Measurements from ENCODE around the gene TGFB3. TPM values are rescaled to one million over a fixed set of nuclear protein-coding genes. Genes with fewer than 3 reads are reported as not detected.
"Not testable (repeated sequence)": the region's sequence is repeated elsewhere in the genome, so short reads cannot be mapped to it uniquely, and the experiment has no call there.

Gene TGFB3
- total and polyA plus RNA-seq, 9 donors = 59.6 to 132 (median 106) TPM

- DNase-seq = no peak
- Histone ChIP-seq H3K9me3 (replicated peaks; ENCODE audit: control insufficient read depth, low read depth, low read length) (no peaks in the 10 kb centered on the region), H3K4me1 (ENCODE audit: control insufficient read depth, insufficient read depth, low read length) (peaks cover 6% of the 10 kb centered on the region), H3K4me3 (ENCODE audit: low read length) (no peak overlapping the region), H3K27ac (ENCODE audit: low read length) (peak overlapping the region; percentile 17), H3K27me3 (ENCODE audit: control insufficient read depth, insufficient read depth, low read length) (no peaks in the 10 kb centered on the region), H3K36me3 (ENCODE audit: control insufficient read depth, insufficient read depth, low read length) (peaks cover 2% of the 10 kb centered on the region)
- no CpG with 5 or more reads among the region's 2 CpGs for WGBS (ENCODE audit: insufficient coverage)
Observed at GRCh38 chr14:75934998-75935628, 46.7 kb downstream of the TGFB3 start.

GRCh38 chr14:75933712-75934296, 48.0 kb downstream of the TGFB3 start:
- no peak overlapping the region for H3K4me3 ChIP-seq (ENCODE audit: low read length)
- H3K27ac ChIP-seq (ENCODE audit: low read length) = no peak overlapping the region
- peaks cover 2% of the 10 kb centered on the region for H3K36me3 ChIP-seq (ENCODE audit: control insufficient read depth, insufficient read depth, low read length)
- peaks cover 8% of the 10 kb centered on the region for H3K4me1 ChIP-seq (ENCODE audit: control insufficient read depth, insufficient read depth, low read length)
- H3K27me3 ChIP-seq (ENCODE audit: control insufficient read depth, insufficient read depth, low read length) = no peaks in the 10 kb centered on the region
- no peak for DNase-seq
- no peaks in the 10 kb centered on the region for H3K9me3 ChIP-seq (replicated peaks; ENCODE audit: control insufficient read depth, low read depth, low read length)
- 50% methylated on average over 2 of the region's 2 CpGs for WGBS (ENCODE audit: insufficient coverage)

GRCh38 chr14:75928690-75929181, 53.1 kb downstream of the TGFB3 start:
- Histone ChIP-seq H3K9me3 (replicated peaks; ENCODE audit: control insufficient read depth, low read depth, low read length) (no peaks in the 10 kb centered on the region), H3K4me1 (ENCODE audit: control insufficient read depth, insufficient read depth, low read length) (peaks cover 12% of the 10 kb centered on the region), H3K27me3 (ENCODE audit: control insufficient read depth, insufficient read depth, low read length) (no peaks in the 10 kb centered on the region), H3K36me3 (ENCODE audit: control insufficient read depth, insufficient read depth, low read length) (peaks cover 2% of the 10 kb centered on the region), H3K4me3 (ENCODE audit: low read length) (peak overlapping the region; percentile 19), H3K27ac (ENCODE audit: low read length) (peak overlapping the region; percentile 65)
- peak; percentile 79 for DNase-seq
- 89% methylated on average over 1 of the region's 5 CpGs for WGBS (ENCODE audit: insufficient coverage)

- H3K27ac ChIP-seq (ENCODE audit: low read length) = peak overlapping the region; percentile 51
- 65% methylated on average over 4 of the region's 6 CpGs for WGBS (ENCODE audit: insufficient coverage)
Observed at GRCh38 chr14:75927564-75928087, 54.2 kb downstream of the TGFB3 start.

GRCh38 chr14:75926431-75927115, 55.2 kb downstream of the TGFB3 start:
- DNase-seq = peak; percentile 47
- H3K36me3 ChIP-seq (ENCODE audit: control insufficient read depth, insufficient read depth, low read length) = no peaks in the 10 kb centered on the region
- no peak overlapping the region for H3K27ac ChIP-seq (ENCODE audit: low read length)
- 72% methylated on average over 2 of the region's 4 CpGs for WGBS (ENCODE audit: insufficient coverage)
- no peaks in the 10 kb centered on the region for H3K9me3 ChIP-seq (replicated peaks; ENCODE audit: control insufficient read depth, low read depth, low read length)
- peaks cover 11% of the 10 kb centered on the region for H3K4me1 ChIP-seq (ENCODE audit: control insufficient read depth, insufficient read depth, low read length)
- H3K4me3 ChIP-seq (ENCODE audit: low read length) = no peak overlapping the region
- no peaks in the 10 kb centered on the region for H3K27me3 ChIP-seq (ENCODE audit: control insufficient read depth, insufficient read depth, low read length)

More at GRCh38 chr14:75927564-75928087, 54.2 kb downstream of the TGFB3 start:
- Histone ChIP-seq H3K27me3 (ENCODE audit: control insufficient read depth, insufficient read depth, low read length) (no peaks in the 10 kb centered on the region), H3K36me3 (ENCODE audit: control insufficient read depth, insufficient read depth, low read length) (no peaks in the 10 kb centered on the region), H3K9me3 (replicated peaks; ENCODE audit: control insufficient read depth, low read depth, low read length) (no peaks in the 10 kb centered on the region), H3K4me3 (ENCODE audit: low read length) (no peak overlapping the region), H3K4me1 (ENCODE audit: control insufficient read depth, insufficient read depth, low read length) (peaks cover 11% of the 10 kb centered on the region)
- peak; percentile 21 for DNase-seq

- WGBS (ENCODE audit: insufficient coverage) = 93% methylated on average over 11 of the region's 54 CpGs
- H3K36me3 ChIP-seq (ENCODE audit: control insufficient read depth, insufficient read depth, low read length); H3K27me3 ChIP-seq (ENCODE audit: control insufficient read depth, insufficient read depth, low read length); DNase-seq; H3K4me3 ChIP-seq (ENCODE audit: low read length); H3K9me3 ChIP-seq (replicated peaks; ENCODE audit: control insufficient read depth, low read depth, low read length); H3K27ac ChIP-seq (ENCODE audit: low read length): not testable (repeated sequence)
- peaks cover 11% of the 10 kb centered on the region for H3K4me1 ChIP-seq (ENCODE audit: control insufficient read depth, insufficient read depth, low read length)
Observed at GRCh38 chr14:75925141-75925840, 56.5 kb downstream of the TGFB3 start.

GRCh38 chr14:75920421-75920820, 61.4 kb downstream of the TGFB3 start:
- not testable (repeated sequence) for H3K9me3 ChIP-seq (replicated peaks; ENCODE audit: control insufficient read depth, low read depth, low read length); H3K27me3 ChIP-seq (ENCODE audit: control insufficient read depth, insufficient read depth, low read length); H3K36me3 ChIP-seq (ENCODE audit: control insufficient read depth, insufficient read depth, low read length); DNase-seq; H3K4me1 ChIP-seq (ENCODE audit: control insufficient read depth, insufficient read depth, low read length); H3K27ac ChIP-seq (ENCODE audit: low read length); H3K4me3 ChIP-seq (ENCODE audit: low read length)
- no CpG with 5 or more reads among the region's 4 CpGs for WGBS (ENCODE audit: insufficient coverage)

- H3K27ac ChIP-seq (ENCODE audit: low read length) = no peak overlapping the region
- WGBS (ENCODE audit: insufficient coverage) = no CpG with 5 or more reads among the region's 1 CpG
- H3K27me3 ChIP-seq (ENCODE audit: control insufficient read depth, insufficient read depth, low read length) = no peaks in the 10 kb centered on the region
- H3K4me1 ChIP-seq (ENCODE audit: control insufficient read depth, insufficient read depth, low read length) = no peaks in the 10 kb centered on the region
- no peaks in the 10 kb centered on the region for H3K9me3 ChIP-seq (replicated peaks; ENCODE audit: control insufficient read depth, low read depth, low read length)
- no peak overlapping the region for H3K4me3 ChIP-seq (ENCODE audit: low read length)
- H3K36me3 ChIP-seq (ENCODE audit: control insufficient read depth, insufficient read depth, low read length) = no peaks in the 10 kb centered on the region
- DNase-seq = no peak
Observed at GRCh38 chr14:75917946-75918335, 63.9 kb downstream of the TGFB3 start.

GRCh38 chr14:75917322-75917945, 64.4 kb downstream of the TGFB3 start:
- no peak overlapping the region for H3K27ac ChIP-seq (ENCODE audit: low read length)
- H3K27me3 ChIP-seq (ENCODE audit: control insufficient read depth, insufficient read depth, low read length) = no peaks in the 10 kb centered on the region
- DNase-seq = no peak
- no peaks in the 10 kb centered on the region for H3K4me1 ChIP-seq (ENCODE audit: control insufficient read depth, insufficient read depth, low read length)
- no peaks in the 10 kb centered on the region for H3K9me3 ChIP-seq (replicated peaks; ENCODE audit: control insufficient read depth, low read depth, low read length)
- 45% methylated on average over 6 of the region's 10 CpGs for WGBS (ENCODE audit: insufficient coverage)
- H3K36me3 ChIP-seq (ENCODE audit: control insufficient read depth, insufficient read depth, low read length) = no peaks in the 10 kb centered on the region
- H3K4me3 ChIP-seq (ENCODE audit: low read length) = no peak overlapping the region
